Spleen (tissue), 11 donors: Measurements from ENCODE around the gene SBDS. TPM values are rescaled to one million over a fixed set of nuclear protein-coding genes. Genes with fewer than 3 reads are reported as not detected.

ENCODE experiments used
- DNase-seq: peaks from one replicate; pipeline ENCODE4 v3.0.0-alpha.2; 2020
- H3K27ac ChIP-seq, 8 donors: fragments of 200-600 bp; sonication (generic) in 7 of 8; 1 replicate in 4 of 8; 2 replicates in 4 of 8; pipeline versions ENCODE4 v1.5.0 to v1.8.0; 2016 to 2021; ENCODE audit warnings: inconsistent platforms in 4 of 8, mild to moderate bottlenecking in 4 of 8, moderate library complexity in 1 of 8
- H3K27me3 ChIP-seq, 7 donors: fragments of 200-600 bp; sonication (generic) in 6 of 7; replicated peaks in 1 of 7; 1 replicate in 4 of 7; 2 replicates in 3 of 7; pipeline versions ENCODE4 v1.5.0 to v1.8.0; 2016 to 2021; ENCODE audit warnings: inconsistent platforms in 3 of 7, mild to moderate bottlenecking in 1 of 7
- H3K36me3 ChIP-seq, 6 donors: fragments of 200-600 bp; sonication (generic) in 5 of 6; 1 replicate in 4 of 6; 2 replicates in 2 of 6; pipeline versions ENCODE4 v1.5.0 to v1.8.0; 2016 to 2021; ENCODE audit warnings: inconsistent platforms in 2 of 6
- H3K4me1 ChIP-seq, 6 donors: fragments of 200-600 bp; sonication (generic) in 5 of 6; 1 replicate in 3 of 6; 2 replicates in 3 of 6; pipeline versions ENCODE4 v1.5.0 to v1.8.0; 2016 to 2021; ENCODE audit warnings: inconsistent platforms in 3 of 6
- H3K4me3 ChIP-seq, 8 donors: fragments of 200-600 bp; sonication (generic) in 7 of 8; 1 replicate in 4 of 8; 2 replicates in 4 of 8; pipeline versions ENCODE4 v1.5.0 to v1.8.0; 2016 to 2021; ENCODE audit warnings: inconsistent platforms in 4 of 8, mild to moderate bottlenecking in 4 of 8, moderate library complexity in 2 of 8
- H3K9me3 ChIP-seq, 8 donors: fragments of 200-600 bp; sonication (generic) in 7 of 8; 1 replicate in 4 of 8; 2 replicates in 4 of 8; pipeline versions ENCODE4 v1.5.0 to v1.8.0; 2016 to 2021; ENCODE audit warnings: inconsistent platforms in 4 of 8
- POLR2A ChIP-seq, 3 donors: fragments of 450-650 bp; IDR thresholded peaks; one replicate each; pipeline ENCODE4 v1.5.1; 2017; ENCODE audit warnings: antibody characterized with exemption in 3 of 3, mild to moderate bottlenecking in 1 of 3
- POLR2AphosphoS5 ChIP-seq, 3 donors: sonication (generic); formaldehyde crosslinking; IDR thresholded peaks; one replicate each; pipeline ENCODE4 v1.5.1; 2017; ENCODE audit warnings: antibody characterized with exemption in 3 of 3
- WGBS, 5 donors: extraction: QIAGEN DNeasy Blood & Tissue Kit in 3 of 5; methylation state at CpG; one replicate each; pipeline versions ENCODE4 v1.1.5 to v1.1.7; 2013 to 2018; 5-methylcytosine and 5-hydroxymethylcytosine counted together
- intact Hi-C: fragments of 100-400 bp; cut with DNase I; formaldehyde crosslinking; loops from one replicate; pipeline ENCODE4 v1.15.0; 2023; ENCODE audit warnings: low total_unique reads
- polyA plus RNA-seq, 3 donors: library from polyadenylated mRNA; stranded (reverse); fragments of 200-250 nt; gene quantifications; one replicate each; pipeline ENCODE4 v1.2.1, GENCODE V29; 2013
- total RNA-seq, 7 donors: library from RNA; depleted of rRNA in 3 of 7; stranded (reverse); fragments of >200 nt in 3 of 7; fragmentation: NEBNext Ultra II Directional in 4 of 7; extraction: Animal tissue kit (Norgen Biotek cat#: 25700) in 4 of 7; gene quantifications; one replicate each; pipeline versions ENCODE4 v1.1.0 to v1.2.1, GENCODE V29; 2016 to 2021
- TF ChIP-seq, protein P1 (sequence below), 11 experiments: fragments of 200-600 bp in 7 of 11; fragments of 450-650 bp in 4 of 11; sonication (generic) in 4 of 11; IDR thresholded peaks in 8 of 11; conservative IDR thresholded peaks in 3 of 11; 1 replicate in 7 of 11; 2 replicates in 4 of 11; pipeline versions ENCODE4 v1.4.0 to v1.8.0; 2016 to 2021; ENCODE audit warnings: antibody characterized with exemption in 11 of 11, inconsistent platforms in 4 of 11, mild to moderate bottlenecking in 1 of 11
- donor health status: healthy with polysubstance abuse.
- donor health status: DM: no; HTN: no; CAD: no; lungs with moderate emphysema.
- donor health status: DM: no; HTN: no; CAD: no.
- donor health status: Bipolar disorder and iron deficiency.
- donor health status: healthy.
- donor health status: DM: no; HTN: no; CAD: no.
- donor health status: DM: yes; HTN: yes; CAD: no.

Gene SBDS
- total and polyA plus RNA-seq, 10 donors: 36.9 to 63.8 (median 51.3) TPM

DNA sequence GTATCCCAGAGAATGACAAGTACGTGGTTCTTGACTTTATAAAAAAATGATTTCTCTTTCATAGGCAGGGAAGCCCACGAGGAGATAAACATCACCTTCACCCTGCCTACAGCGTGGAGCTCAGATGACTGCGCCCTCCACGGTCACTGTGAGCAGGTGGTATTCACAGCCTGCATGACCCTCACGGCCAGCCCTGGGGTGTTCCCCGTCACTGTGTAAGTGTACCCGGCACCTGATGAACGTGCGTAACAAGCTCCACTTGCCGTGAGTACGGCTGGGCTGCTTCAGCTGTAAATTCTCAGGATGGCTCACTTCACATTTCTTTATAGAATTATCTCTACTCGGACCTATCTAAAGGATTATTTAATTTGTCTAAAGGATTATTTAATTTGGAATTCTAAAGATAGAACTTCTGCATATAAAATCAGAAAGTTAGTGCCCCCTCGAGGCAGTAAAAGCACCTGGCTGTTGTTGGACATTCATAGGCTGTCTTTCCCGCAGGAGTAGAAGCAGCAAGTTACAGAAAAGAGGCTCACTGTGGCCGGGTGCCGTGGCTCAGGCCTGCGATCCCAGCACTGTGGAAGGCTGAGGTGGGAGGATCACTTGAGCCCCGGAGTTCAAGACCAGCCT lies 46.8 kb downstream of the SBDS start:
- WGBS, 5 donors: 94 to 98% (median 95%) methylated on average over 19 of the region's 19 CpGs
- H3K27ac ChIP-seq: no peak overlapping the region
- peaks cover 0 to 39% (median 7%) of the 10 kb centered on the region in 6 donors for H3K4me1 ChIP-seq
- TF ChIP-seq POLR2A (IDR thresholded peaks at IDR 0.05) (no peak), POLR2AphosphoS5 (IDR thresholded peaks at IDR 0.05) (no peak)
- TF ChIP-seq, protein P1, sequence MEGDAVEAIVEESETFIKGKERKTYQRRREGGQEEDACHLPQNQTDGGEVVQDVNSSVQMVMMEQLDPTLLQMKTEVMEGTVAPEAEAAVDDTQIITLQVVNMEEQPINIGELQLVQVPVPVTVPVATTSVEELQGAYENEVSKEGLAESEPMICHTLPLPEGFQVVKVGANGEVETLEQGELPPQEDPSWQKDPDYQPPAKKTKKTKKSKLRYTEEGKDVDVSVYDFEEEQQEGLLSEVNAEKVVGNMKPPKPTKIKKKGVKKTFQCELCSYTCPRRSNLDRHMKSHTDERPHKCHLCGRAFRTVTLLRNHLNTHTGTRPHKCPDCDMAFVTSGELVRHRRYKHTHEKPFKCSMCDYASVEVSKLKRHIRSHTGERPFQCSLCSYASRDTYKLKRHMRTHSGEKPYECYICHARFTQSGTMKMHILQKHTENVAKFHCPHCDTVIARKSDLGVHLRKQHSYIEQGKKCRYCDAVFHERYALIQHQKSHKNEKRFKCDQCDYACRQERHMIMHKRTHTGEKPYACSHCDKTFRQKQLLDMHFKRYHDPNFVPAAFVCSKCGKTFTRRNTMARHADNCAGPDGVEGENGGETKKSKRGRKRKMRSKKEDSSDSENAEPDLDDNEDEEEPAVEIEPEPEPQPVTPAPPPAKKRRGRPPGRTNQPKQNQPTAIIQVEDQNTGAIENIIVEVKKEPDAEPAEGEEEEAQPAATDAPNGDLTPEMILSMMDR (IDR thresholded peaks at IDR 0.05 in 8 of 11, conservative IDR thresholded peaks at IDR 0.05 in 3 of 11): no peak
- H3K36me3 ChIP-seq: peaks cover 5 to 100% (median 97%) of the 10 kb centered on the region in 6 donors
- no peaks in the 10 kb centered on the region for H3K27me3 ChIP-seq
- H3K9me3 ChIP-seq: no peaks in the 10 kb centered on the region
- H3K4me3 ChIP-seq: no peak overlapping the region
- DNase-seq: peak; percentile 57
- intact Hi-C loops: no loop called here

DNA sequence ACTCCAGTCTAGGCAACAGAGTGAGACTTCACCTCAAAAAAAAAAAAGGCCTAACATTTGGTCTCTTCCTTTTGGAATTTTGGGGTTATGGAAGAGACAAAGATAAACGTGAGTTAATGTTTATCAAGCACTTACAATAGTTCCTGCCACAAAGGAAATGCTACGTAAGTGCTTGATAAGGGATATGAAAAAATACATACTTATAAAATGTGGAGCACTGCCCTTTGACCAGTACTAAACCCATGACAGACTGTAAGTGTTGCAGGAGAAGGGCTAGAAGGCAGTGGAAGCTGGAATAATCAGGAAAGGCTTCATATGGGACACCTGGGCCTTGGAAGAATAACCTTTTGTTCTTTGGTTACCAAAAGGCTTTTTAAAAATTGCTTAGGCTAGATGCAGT lies 48.8 kb downstream of the SBDS start:
- intact Hi-C loops: no loop called here
- Histone ChIP-seq H3K27me3 (no peaks in the 10 kb centered on the region), H3K9me3 (no peaks in the 10 kb centered on the region), H3K27ac (peak overlapping the region in 2 of 8 donors; percentile 0 to 36), H3K4me3 (no peak overlapping the region), H3K36me3 (peaks cover 5 to 100% (median 96%) of the 10 kb centered on the region in 6 donors), H3K4me1 (peaks cover 0 to 24% (median 5%) of the 10 kb centered on the region in 6 donors)
- WGBS, 5 donors: 42 to 66% (median 57%) methylated on average over 2 of the region's 2 CpGs
- no peak for DNase-seq
- TF ChIP-seq, protein P1 (IDR thresholded peaks at IDR 0.05 in 8 of 11, conservative IDR thresholded peaks at IDR 0.05 in 3 of 11): no peak
- no peak for TF ChIP-seq POLR2A (IDR thresholded peaks at IDR 0.05)
- no peak for TF ChIP-seq POLR2AphosphoS5 (IDR thresholded peaks at IDR 0.05)

DNA sequence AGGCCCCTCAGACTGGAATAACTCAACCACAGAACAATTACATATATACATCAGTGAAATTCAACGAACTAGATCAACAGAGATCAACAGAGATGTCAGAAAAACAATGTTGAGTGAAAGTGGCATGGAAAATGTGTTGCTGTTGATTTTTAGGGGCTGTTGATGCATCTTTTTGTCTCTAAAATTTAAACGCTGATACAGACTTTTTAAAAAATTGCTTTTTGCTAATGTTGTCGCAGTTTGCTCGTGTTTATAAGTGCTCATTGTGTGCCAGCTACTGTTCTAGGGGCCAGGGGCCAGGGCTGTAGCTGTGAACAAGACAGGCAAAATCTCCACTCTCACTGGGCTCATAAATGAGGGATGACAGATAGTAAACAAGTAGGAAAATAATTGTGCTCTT lies 56.1 kb downstream of the SBDS start:
- H3K4me1 ChIP-seq: peaks cover 0 to 53% (median 9%) of the 10 kb centered on the region in 6 donors
- H3K27ac ChIP-seq: no peak overlapping the region
- peaks cover 0 to 62% (median 28%) of the 10 kb centered on the region in 6 donors for H3K36me3 ChIP-seq
- intact Hi-C loops: no loop called here
- TF ChIP-seq, protein P1 (IDR thresholded peaks at IDR 0.05 in 8 of 11, conservative IDR thresholded peaks at IDR 0.05 in 3 of 11): no peak
- TF ChIP-seq POLR2AphosphoS5 (IDR thresholded peaks at IDR 0.05) (no peak), POLR2A (IDR thresholded peaks at IDR 0.05) (no peak)
- WGBS, 5 donors: 90 to 95% (median 92%) methylated on average over 4 of the region's 4 CpGs
- no peaks in the 10 kb centered on the region for H3K27me3 ChIP-seq
- H3K4me3 ChIP-seq: no peak overlapping the region
- H3K9me3 ChIP-seq: peaks cover 0 to 9% (median 2%) of the 10 kb centered on the region in 8 donors
- no peak for DNase-seq

DNA sequence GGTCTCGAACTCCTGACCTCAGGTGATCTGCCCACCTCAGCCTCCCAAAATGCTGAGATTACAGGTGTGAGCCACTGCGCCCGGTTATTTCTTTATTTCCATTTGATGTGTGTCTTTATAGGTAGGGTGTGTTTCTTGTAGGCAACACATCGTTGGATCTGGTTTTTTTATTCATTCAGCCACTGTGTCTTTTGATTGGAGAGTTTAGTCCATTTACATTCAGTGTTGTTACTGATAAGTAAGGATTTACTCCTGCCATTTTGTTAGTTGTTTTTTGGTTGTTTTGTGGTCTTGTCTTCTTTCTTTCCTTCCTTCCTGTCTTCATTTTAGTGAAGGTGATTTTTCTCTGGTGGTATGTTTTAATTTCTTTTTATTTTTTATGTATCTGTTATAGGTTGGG lies 57.4 kb downstream of the SBDS start:
- no peak for DNase-seq
- H3K9me3 ChIP-seq: peaks cover 0 to 9% (median 2%) of the 10 kb centered on the region in 8 donors
- H3K36me3 ChIP-seq: peaks cover 0 to 48% (median 14%) of the 10 kb centered on the region in 6 donors
- intact Hi-C loops: no loop called here
- H3K4me1 ChIP-seq: peaks cover 0 to 67% (median 17%) of the 10 kb centered on the region in 6 donors
- 95 to 98% (median 97%) methylated on average over 4 of the region's 4 CpGs for WGBS, 5 donors
- H3K27ac ChIP-seq: no peak overlapping the region
- H3K4me3 ChIP-seq: no peak overlapping the region
- TF ChIP-seq POLR2AphosphoS5 (IDR thresholded peaks at IDR 0.05) (no peak), POLR2A (IDR thresholded peaks at IDR 0.05) (no peak)
- TF ChIP-seq, protein P1 (IDR thresholded peaks at IDR 0.05 in 8 of 11, conservative IDR thresholded peaks at IDR 0.05 in 3 of 11): no peak
- H3K27me3 ChIP-seq: no peaks in the 10 kb centered on the region
